D721Med (cell line): ENCODE measurements around the gene HNRNPA2B1.

Experiments
- DNase-seq: peaks from one replicate; pipeline ENCODE4 v3.0.0; 2011; ENCODE audit warnings: low spot score; ENCODE audit not compliant: insufficient read length
- FAIRE-seq: peaks from 2 replicates; lab custom pipeline; 2011; peaks lifted over from hg19 to GRCh38; lab: Jason Lieb, UNC
- CTCF ChIP-seq: IDR thresholded peaks from 2 replicates; pipeline ENCODE4 v1.5.1; 2012; ENCODE audit warnings: mild to moderate bottlenecking, control low read depth; ENCODE audit not compliant: insufficient read depth; ENCODE audit errors: missing control alignments

Gene HNRNPA2B1

GRCh38 chr7:26200444-26201246, at the start of gene HNRNPA2B1:
Gene HNRNPA2B1 (minus strand): TSS chr7:26200746. CDS start chr7:26200577, 169 bp downstream.
- no peak for TF ChIP-seq CTCF
- DNase-seq (no peak), FAIRE-seq (no peak)

- TF ChIP-seq CTCF: no peak
- FAIRE-seq (no peak), DNase-seq (no peak)
These were observed 49.7 kb upstream of the HNRNPA2B1 start for GRCh38 chr7:26250239-26250638.

- TF ChIP-seq CTCF: no peak
- FAIRE-seq (no peak), DNase-seq (no peak)
These were observed 44.6 kb upstream of the HNRNPA2B1 start for GRCh38 chr7:26245150-26245549.

- FAIRE-seq: no peak
These were observed 37.5 kb upstream of the HNRNPA2B1 start for GRCh38 chr7:26238032-26238431.

GRCh38 chr7:26237035-26237807, 36.7 kb upstream of the HNRNPA2B1 start:
- no peak for FAIRE-seq
- no peak for DNase-seq

More at GRCh38 chr7:26238032-26238431, 37.5 kb upstream of the HNRNPA2B1 start:
- DNase-seq: no peak
- no peak for TF ChIP-seq CTCF

GRCh38 chr7:26233902-26234511, 33.5 kb upstream of the HNRNPA2B1 start:
- no peak for TF ChIP-seq CTCF
- FAIRE-seq (no peak), DNase-seq (no peak)

More at GRCh38 chr7:26237035-26237807, 36.7 kb upstream of the HNRNPA2B1 start:
- TF ChIP-seq CTCF: no peak
